ENCODE data around the gene TRIM39.

- TF ChIP-seq ZBTB33 (IDR thresholded peaks at IDR 0.05; ENCODE audit: borderline replicate concordance, low read depth) (no peak), CHD2 (IDR thresholded peaks at IDR 0.05; ENCODE audit: low read length, partially characterized antibody) (no peak), RAD21 (IDR thresholded peaks at IDR 0.05; ENCODE audit: low read length) (no peak), CTCF (IDR thresholded peaks at IDR 0.05) (no peak), SIN3A (IDR thresholded peaks at IDR 0.05; ENCODE audit: borderline replicate concordance, low read depth, low read length) (no peak), RXRA (IDR thresholded peaks at IDR 0.05; ENCODE audit: borderline replicate concordance, low read depth) (no peak), REST (IDR thresholded peaks at IDR 0.05; ENCODE audit: low read depth, low read length) (no peak), MXI1 (IDR thresholded peaks at IDR 0.05; ENCODE audit: low read depth, low read length) (no peak), PBX3 (IDR thresholded peaks at IDR 0.05) (no peak), EZH2phosphoT487 (IDR thresholded peaks at IDR 0.05; ENCODE audit: borderline replicate concordance, low read depth) (no peak), SMC3 (IDR thresholded peaks at IDR 0.05; ENCODE audit: low read depth, low read length) (no peak), GABPA (IDR thresholded peaks at IDR 0.05; ENCODE audit: low read depth) (no peak), TCF12 (IDR thresholded peaks at IDR 0.05) (no peak)
Observed at GRCh38 chr6:30341728-30342127, 15.0 kb downstream of the TRIM39 start.

Measured in SK-N-SH (cell line).